Hepatocyte (in vitro differentiated cells): ENCODE data around the gene GASK1B. TPM values are rescaled to one million over a fixed set of nuclear protein-coding genes. Genes with fewer than 3 reads are reported as not detected.
A peak's percentile ranks its signal among the peaks of the same experiment; 100 is the strongest.

Source experiments
- DNase-seq: peaks from one replicate; pipeline ENCODE4 v3.0.0-alpha.2; 2016; ENCODE audit warnings: low spot score
- H2AFZ ChIP-seq: fragments of 200-600 bp; sonication (generic); 2 replicates; pipeline ENCODE4 v1.6.0; 2016; ENCODE audit warnings: antibody characterized with exemption, mild to moderate bottlenecking
- H3K27ac ChIP-seq: fragments of 200-600 bp; sonication (generic); 2 replicates; pipeline ENCODE4 v1.5.1; 2016; ENCODE audit warnings: mild to moderate bottlenecking
- H3K27me3 ChIP-seq: fragments of 200-600 bp; sonication (generic); 2 replicates; pipeline ENCODE4 v1.6.1; 2016
- H3K36me3 ChIP-seq: fragments of 200-600 bp; sonication (generic); replicated peaks from 2 replicates; pipeline ENCODE4 v1.5.1; 2016; ENCODE audit warnings: low read depth; ENCODE audit not compliant: insufficient read depth
- H3K4me1 ChIP-seq: fragments of 200-600 bp; sonication (generic); 2 replicates; pipeline ENCODE4 v1.5.1; 2016; ENCODE audit warnings: mild to moderate bottlenecking, moderate library complexity; ENCODE audit not compliant: insufficient read depth
- H3K4me2 ChIP-seq: fragments of 200-600 bp; sonication (generic); 2 replicates; pipeline ENCODE4 v1.6.0; 2016
- H3K4me3 ChIP-seq: fragments of 200-600 bp; sonication (generic); 2 replicates; pipeline ENCODE4 v1.5.1; 2016; ENCODE audit warnings: mild to moderate bottlenecking
- H3K79me2 ChIP-seq: fragments of 200-600 bp; sonication (generic); 2 replicates; pipeline ENCODE4 v1.6.0; 2017; ENCODE audit warnings: mild to moderate bottlenecking
- H3K9me2 ChIP-seq: fragments of 200-600 bp; sonication (generic); replicated peaks from 2 replicates; pipeline ENCODE4 v1.6.0; 2017; ENCODE audit warnings: mild to moderate bottlenecking; ENCODE audit not compliant: insufficient read depth
- H3K9me3 ChIP-seq: fragments of 200-600 bp; sonication (generic); 2 replicates; pipeline ENCODE4 v1.5.1; 2016; ENCODE audit warnings: low read depth, mild to moderate bottlenecking
- H4K20me1 ChIP-seq: fragments of 200-600 bp; sonication (generic); 2 replicates; pipeline ENCODE4 v1.6.0; 2016; ENCODE audit warnings: mild to moderate bottlenecking; ENCODE audit not compliant: insufficient read depth, poor library complexity, severe bottlenecking
- CTCF ChIP-seq: fragments of 200-600 bp; sonication (generic); IDR thresholded peaks from 2 replicates; pipeline ENCODE4 v1.5.1; 2016; ENCODE audit warnings: antibody characterized with exemption, mild to moderate bottlenecking; ENCODE audit not compliant: poor library complexity
- EZH2 ChIP-seq: fragments of 200-600 bp; sonication (generic); IDR thresholded peaks from 2 replicates; pipeline ENCODE4 v1.6.1; 2016; ENCODE audit warnings: antibody characterized with exemption, mild to moderate bottlenecking, borderline replicate concordance
- EZH2phosphoT487 ChIP-seq: fragments of 200-600 bp; sonication (generic); IDR thresholded peaks from one replicate; pipeline ENCODE4 v1.6.1; 2018; ENCODE audit warnings: antibody characterized with exemption, mild to moderate bottlenecking, low read depth, moderate library complexity; ENCODE audit not compliant: unreplicated experiment, severe bottlenecking
- WGBS: methylation state at CpG from one replicate; pipeline ENCODE4 v1.1.6; 2016; ENCODE audit warnings: low lambda C conversion rate; ENCODE audit errors: missing lambda C conversion rate; 5-methylcytosine and 5-hydroxymethylcytosine counted together
- polyA plus RNA-seq: library from polyadenylated mRNA; unstranded; fragments of >200 nt; fragmentation: Nextera tagmentation; extraction: Ambion mirVana; gene quantifications from 2 replicates; pipeline ENCODE4 v1.2.1, GENCODE V29; 2016
- total RNA-seq: library from RNA; depleted of rRNA; stranded (reverse); fragments of >200 nt; gene quantifications from 2 replicates; pipeline ENCODE4 v1.2.3, GENCODE V29; 2014

GASK1B gene
- total and polyA plus RNA-seq, 2 experiments from 2014 or later = 30.9 to 88.8 TPM

- no peaks in the 10 kb centered on the region for H3K4me1 ChIP-seq
- DNase-seq = no peak
- H3K79me2 ChIP-seq = peaks cover 94% of the 10 kb centered on the region
- 97% methylated on average over 3 of the region's 3 CpGs for WGBS
- H3K27me3 ChIP-seq = no peaks in the 10 kb centered on the region
- no peak for TF ChIP-seq EZH2
- TF ChIP-seq EZH2phosphoT487 = no peak
- TF ChIP-seq CTCF = no peak
- no peaks in the 10 kb centered on the region for H3K9me2 ChIP-seq
- H3K4me2 ChIP-seq = no peak overlapping the region
- no peaks in the 10 kb centered on the region for H4K20me1 ChIP-seq
- no peak overlapping the region for H3K4me3 ChIP-seq
- no peak overlapping the region for H2AFZ ChIP-seq
- H3K36me3 ChIP-seq = no peaks in the 10 kb centered on the region
- no peak overlapping the region for H3K27ac ChIP-seq
- no peaks in the 10 kb centered on the region for H3K9me3 ChIP-seq
Observed at GRCh38 chr4:158147151-158147550, 25.7 kb downstream of the GASK1B start.

- no peak overlapping the region for H3K4me3 ChIP-seq
- no peak for TF ChIP-seq EZH2phosphoT487
- TF ChIP-seq EZH2 = no peak
- no peak for TF ChIP-seq CTCF
- H3K9me2 ChIP-seq = no peaks in the 10 kb centered on the region
- no peak overlapping the region for H3K4me2 ChIP-seq
- H3K79me2 ChIP-seq = peaks cover 90% of the 10 kb centered on the region
- no peak overlapping the region for H2AFZ ChIP-seq
- H3K9me3 ChIP-seq = no peaks in the 10 kb centered on the region
- no peaks in the 10 kb centered on the region for H4K20me1 ChIP-seq
- 65% methylated on average over 1 of the region's 1 CpG for WGBS
- H3K36me3 ChIP-seq = no peaks in the 10 kb centered on the region
- no peak for DNase-seq
- H3K27ac ChIP-seq = no peak overlapping the region
- no peaks in the 10 kb centered on the region for H3K4me1 ChIP-seq
- H3K27me3 ChIP-seq = no peaks in the 10 kb centered on the region
Observed at GRCh38 chr4:158146736-158147135, 26.1 kb downstream of the GASK1B start.

- Histone ChIP-seq H3K4me1 (peaks cover 5% of the 10 kb centered on the region), H3K4me2 (peak overlapping the region; percentile 40), H3K79me2 (peaks cover 90% of the 10 kb centered on the region), H3K27ac (peak overlapping the region; percentile 17), H3K9me3 (no peaks in the 10 kb centered on the region), H3K4me3 (no peak overlapping the region), H3K36me3 (no peaks in the 10 kb centered on the region), H3K9me2 (no peaks in the 10 kb centered on the region), H2AFZ (no peak overlapping the region), H3K27me3 (no peaks in the 10 kb centered on the region), H4K20me1 (no peaks in the 10 kb centered on the region)
- 54% methylated on average over 5 of the region's 5 CpGs for WGBS
- DNase-seq = peak; percentile 20
- TF ChIP-seq EZH2phosphoT487 (no peak), EZH2 (no peak), CTCF (no peak)
Observed at GRCh38 chr4:158139086-158139485, 33.7 kb downstream of the GASK1B start.

- H3K9me3 ChIP-seq = no peaks in the 10 kb centered on the region
- no peak for DNase-seq
- H3K36me3 ChIP-seq = no peaks in the 10 kb centered on the region
- H2AFZ ChIP-seq = no peak overlapping the region
- no peaks in the 10 kb centered on the region for H3K27me3 ChIP-seq
- no peak overlapping the region for H3K4me3 ChIP-seq
- H3K4me2 ChIP-seq = no peak overlapping the region
- H3K4me1 ChIP-seq = peaks cover 14% of the 10 kb centered on the region
- no peak overlapping the region for H3K27ac ChIP-seq
- peaks cover 82% of the 10 kb centered on the region for H3K79me2 ChIP-seq
- no peaks in the 10 kb centered on the region for H3K9me2 ChIP-seq
- TF ChIP-seq CTCF (no peak), EZH2phosphoT487 (no peak), EZH2 (no peak)
- WGBS = 49% methylated on average over 2 of the region's 2 CpGs
- no peaks in the 10 kb centered on the region for H4K20me1 ChIP-seq
Observed at GRCh38 chr4:158134222-158134621, 38.6 kb downstream of the GASK1B start.
